Hindlimb muscle (tissue), 1 donor: Measurements from ENCODE around the gene RAET1L. TPM values are rescaled to one million over a fixed set of nuclear protein-coding genes. Genes with fewer than 3 reads are reported as not detected.
"Not testable (repeated sequence)": the region's sequence is repeated elsewhere in the genome, so short reads cannot be mapped to it uniquely, and the experiment has no call there.

Experiments
- DNase-seq: peaks from one replicate; pipeline ENCODE4 v3.0.0-alpha.2; 2013
- polyA plus RNA-seq: library from polyadenylated mRNA; unstranded; fragments of 120-200 nt; gene quantifications from one replicate; pipeline ENCODE4 v1.2.1, GENCODE V29; 2013; ENCODE audit not compliant: insufficient read length

The RAET1L gene, protein sequence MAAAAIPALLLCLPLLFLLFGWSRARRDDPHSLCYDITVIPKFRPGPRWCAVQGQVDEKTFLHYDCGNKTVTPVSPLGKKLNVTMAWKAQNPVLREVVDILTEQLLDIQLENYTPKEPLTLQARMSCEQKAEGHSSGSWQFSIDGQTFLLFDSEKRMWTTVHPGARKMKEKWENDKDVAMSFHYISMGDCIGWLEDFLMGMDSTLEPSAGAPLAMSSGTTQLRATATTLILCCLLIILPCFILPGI
- polyA plus RNA-seq = not detected

DNA sequence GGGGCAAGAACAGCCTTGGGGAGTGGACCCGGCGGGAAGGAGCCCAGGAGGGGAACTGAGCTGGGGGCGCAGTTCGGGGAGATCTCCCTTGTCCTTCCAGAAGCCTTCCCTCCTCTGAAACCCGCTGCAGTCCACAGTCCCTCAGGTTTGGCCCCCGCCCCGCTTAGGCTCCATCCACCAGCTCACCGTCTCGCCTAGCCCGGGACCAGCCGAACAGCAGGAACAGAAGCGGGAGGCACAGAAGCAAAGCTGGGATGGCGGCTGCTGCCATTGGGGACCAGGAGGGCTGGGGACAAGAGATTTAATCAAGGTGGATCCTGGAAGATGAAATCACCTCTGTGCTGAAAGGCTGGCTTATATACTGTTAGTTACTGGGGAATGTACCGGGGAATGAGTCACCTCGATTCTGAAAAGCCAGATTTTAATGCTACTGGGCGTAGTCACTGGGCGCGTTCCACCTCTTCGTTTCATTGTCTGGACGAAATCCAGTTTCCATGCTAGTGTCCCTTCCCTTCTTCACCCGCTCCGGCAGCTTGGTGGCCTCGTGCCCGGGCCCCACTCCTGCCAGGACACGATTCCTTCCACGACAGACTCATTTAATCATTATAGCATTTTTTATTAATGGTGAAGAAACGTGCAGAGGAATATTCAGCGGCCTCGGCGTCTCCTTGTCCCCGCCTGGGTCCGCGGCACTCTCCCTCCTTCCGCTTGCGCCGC, at the start of gene RAET1L:
Gene RAET1L, minus strand, starts transcription at position 332 of the 717 bp plus-strand sequence. Its CDS starts 61 bp downstream, at position 271.
- peak; percentile 63 for DNase-seq

GRCh38 chr6:150075034-150075421, 49.7 kb upstream of the RAET1L start:
- no peak for DNase-seq

DNA sequence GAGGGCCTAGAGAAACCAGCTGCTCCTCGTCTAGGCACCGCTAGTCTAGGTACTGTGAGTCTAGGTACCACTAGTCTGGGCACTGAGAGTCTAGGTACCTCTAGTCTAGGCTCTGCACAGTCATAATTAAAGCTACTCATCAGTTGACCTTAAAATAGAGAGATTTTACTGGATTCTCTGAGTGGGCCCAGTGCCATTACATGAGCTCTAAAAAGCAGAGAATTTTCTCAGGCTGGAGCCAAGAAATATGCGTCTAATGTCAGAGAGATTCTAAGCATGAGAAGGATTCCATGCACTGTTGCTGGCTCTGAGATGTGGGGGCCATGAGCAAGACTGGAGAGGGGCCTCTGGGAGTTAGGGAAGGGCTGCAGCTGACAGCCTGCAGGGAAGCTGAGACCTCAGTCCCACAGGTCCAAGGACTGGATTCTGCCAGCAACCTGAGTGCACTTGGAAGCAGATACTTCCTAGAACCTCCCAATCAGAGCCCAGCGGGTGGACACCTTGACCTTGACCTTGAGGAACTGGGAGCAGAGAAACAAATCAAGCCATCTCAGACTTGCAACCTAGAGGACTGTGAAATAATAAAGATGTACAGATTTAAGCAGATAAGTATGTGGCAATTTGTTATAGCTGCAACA, 49.2 kb upstream of the RAET1L start:
- DNase-seq = not testable (repeated sequence)

GRCh38 chr6:150072201-150072600, 46.9 kb upstream of the RAET1L start:
- DNase-seq = no peak

GRCh38 chr6:150070236-150070818, 45.0 kb upstream of the RAET1L start:
- DNase-seq = no peak

- no peak for DNase-seq
These were observed 44.4 kb upstream of the RAET1L start for GRCh38 chr6:150069706-150070105.

GRCh38 chr6:150068720-150069648, 43.7 kb upstream of the RAET1L start, which contains the start of gene ULBP3:
Gene ULBP3 (minus strand): TSS chr6:150069121. CDS start chr6:150069066, 55 bp downstream.
- DNase-seq = peak; percentile 82

DNA sequence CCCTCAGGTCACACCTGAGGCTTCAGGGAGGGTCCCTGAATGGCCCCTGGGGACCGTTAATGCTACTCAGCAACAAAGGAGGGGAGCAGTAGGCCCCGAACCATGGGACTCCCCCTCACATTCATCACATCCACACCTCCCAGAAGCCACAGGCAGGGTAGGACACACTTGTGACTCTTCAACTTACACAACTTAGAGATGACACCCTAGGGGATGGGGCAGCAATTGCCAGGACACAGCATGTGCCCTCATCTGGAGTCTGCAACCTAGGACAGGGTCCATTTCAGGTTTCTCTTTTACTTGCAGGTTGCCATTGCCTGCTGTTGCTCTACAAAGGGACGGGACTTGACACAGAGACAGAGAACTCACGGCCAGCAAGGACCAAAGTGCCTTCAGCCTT, 42.8 kb upstream of the RAET1L start:
- no peak for DNase-seq

GRCh38 chr6:150065083-150065482, 39.8 kb upstream of the RAET1L start:
- DNase-seq = no peak

GRCh38 chr6:150063640-150064039, 38.3 kb upstream of the RAET1L start:
- DNase-seq = no peak

DNA sequence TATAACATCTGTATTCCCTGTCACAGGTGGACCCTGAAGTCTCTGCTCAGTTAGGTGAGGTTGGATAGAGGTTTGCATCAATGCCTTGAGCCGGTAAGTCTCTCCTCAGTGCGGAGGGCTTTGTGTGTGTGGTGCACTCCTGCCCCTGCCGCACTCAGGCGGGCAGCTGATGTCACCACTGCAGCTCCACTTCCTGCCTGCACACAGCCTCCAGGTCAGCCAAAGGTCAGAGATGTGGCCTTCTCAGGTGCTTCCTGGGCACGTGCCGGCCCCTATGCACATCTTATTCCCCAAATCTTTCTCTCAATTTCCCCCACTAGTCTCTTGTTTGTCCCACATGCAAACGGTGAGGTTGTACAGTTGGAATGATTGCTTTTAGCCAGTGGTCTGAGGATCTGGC, 34.6 kb upstream of the RAET1L start:
- not testable (repeated sequence) for DNase-seq

- DNase-seq = no peak
These were observed 33.7 kb upstream of the RAET1L start for GRCh38 chr6:150058986-150059385.

DNA sequence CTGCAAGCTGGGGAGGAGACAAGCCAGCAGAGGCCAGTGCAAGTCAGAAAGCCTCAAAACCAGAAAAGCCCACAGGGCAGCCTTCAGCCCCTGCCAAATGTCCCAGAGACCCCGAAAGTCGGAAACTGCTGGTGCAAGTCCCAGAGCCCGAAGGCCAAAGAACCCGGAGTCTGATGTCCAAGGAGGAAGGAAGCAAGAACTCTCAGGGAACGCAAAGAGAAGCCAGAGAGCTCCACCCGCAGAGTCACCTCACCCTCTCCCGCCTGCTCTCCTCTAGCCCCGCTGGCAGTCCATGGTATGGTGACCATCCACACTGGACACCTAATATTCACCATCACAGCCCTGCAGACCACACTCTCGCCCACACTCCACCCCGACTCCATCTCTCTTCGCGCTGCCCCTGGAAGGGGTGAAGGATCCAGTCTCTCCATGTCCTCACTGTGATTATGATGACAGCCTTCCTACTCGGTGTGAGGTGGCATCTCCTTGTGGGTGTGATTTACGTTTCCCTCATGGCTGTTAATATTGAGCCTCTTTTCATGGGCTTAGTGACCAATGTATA, 33.0 kb upstream of the RAET1L start:
- DNase-seq = no peak

DNA sequence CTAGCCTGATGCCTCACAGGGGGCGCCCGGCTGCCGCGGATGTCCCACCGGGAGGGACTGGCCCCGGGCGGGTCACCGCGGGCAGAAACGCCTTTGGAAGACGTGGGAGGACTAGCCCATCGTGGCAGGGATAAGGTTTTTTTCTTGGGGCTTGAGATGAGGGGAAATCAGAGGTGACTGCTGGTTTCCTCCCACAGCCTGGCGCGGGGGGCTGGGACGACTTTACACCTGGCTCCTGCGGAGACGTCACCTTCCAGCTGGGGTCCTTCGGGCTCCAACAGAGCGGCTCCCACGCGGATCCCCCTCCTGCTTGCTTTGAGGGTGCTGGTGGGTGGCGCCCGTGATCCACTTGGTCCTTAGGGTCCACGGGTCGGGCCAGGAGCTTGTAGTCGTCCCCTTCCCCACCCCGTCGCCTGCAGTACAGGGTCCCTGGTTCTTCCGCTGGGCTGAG, 32.2 kb upstream of the RAET1L start:
- DNase-seq = no peak

DNA sequence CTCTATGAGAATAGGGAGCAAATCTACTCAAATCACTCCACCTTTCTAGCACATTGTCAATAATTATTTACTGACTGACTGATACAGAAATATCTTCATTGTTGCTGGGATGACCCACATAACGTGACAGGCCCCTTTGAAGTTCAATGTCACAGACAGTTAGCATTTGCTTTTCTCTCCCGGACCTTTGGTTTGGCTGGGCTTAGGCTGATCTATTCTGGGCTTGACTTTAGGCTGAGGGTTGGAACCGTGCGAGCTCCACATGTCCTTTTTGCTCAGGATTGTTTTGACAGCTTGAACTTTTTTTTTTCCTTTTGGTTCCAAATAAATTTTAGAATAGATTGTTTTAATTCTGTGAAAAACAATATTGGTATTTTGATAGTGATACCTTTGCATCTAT, 31.6 kb upstream of the RAET1L start:
- DNase-seq = no peak

DNA sequence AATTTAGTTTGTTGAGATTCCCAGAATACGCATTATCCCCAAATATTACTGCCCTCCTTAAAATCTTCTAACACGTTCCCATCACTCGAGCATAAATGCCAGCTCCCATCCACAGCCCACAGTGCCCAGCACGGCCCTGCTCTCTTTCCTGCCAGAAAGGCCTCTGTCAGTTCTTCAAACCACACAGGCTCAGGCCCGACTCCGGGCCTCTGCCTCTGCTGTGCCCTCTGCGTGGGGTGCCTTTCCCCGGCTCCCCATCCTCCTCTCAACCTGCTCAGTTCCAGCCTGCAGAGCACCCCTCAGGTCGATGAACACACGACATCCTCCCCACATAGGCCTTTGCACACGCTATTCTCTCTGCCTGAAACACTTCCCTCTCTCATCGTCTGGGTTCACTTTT, 30.8 kb upstream of the RAET1L start:
- no peak for DNase-seq

- no peak for DNase-seq
These were observed 29.8 kb upstream of the RAET1L start for GRCh38 chr6:150055131-150055530.

GRCh38 chr6:150053450-150053849, 28.1 kb upstream of the RAET1L start:
- DNase-seq = no peak

DNA sequence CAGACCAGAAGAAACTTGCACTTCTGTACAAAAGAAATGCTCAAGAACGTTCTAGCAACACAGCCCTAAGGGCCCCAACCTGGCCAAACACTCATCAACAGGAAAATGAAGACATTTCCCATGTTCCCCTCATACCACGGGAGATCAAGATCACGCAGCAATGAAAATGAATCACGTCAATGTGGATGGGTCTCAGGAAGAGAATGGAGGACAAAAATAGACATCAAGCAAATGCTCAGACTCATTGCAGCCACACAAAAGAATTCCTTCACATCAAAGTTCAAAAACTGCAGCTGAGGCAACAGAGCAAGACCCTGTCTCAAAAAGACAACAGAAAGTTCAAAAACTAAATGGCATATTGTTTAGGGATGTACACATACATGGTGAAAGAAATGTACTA, 25.5 kb upstream of the RAET1L start:
- DNase-seq = no peak

DNA sequence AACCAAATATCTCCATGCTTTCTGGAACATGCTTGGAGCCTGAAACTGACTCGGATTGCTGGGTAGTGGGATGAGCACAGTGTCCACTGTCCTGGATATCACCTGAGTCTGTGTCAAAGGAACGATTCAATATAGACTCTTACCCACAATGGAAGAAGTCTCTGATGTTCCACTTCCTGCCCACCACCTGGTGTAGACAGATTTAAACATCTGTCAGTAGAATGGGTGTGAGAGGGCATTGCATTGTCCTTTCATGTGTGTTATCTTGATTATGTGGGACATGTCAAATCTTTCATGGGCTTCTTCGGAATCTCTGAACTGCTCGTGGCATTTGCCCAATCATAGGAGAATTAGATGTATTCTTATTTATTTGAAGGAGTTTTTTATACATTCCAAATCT, 22.8 kb upstream of the RAET1L start:
- no peak for DNase-seq

GRCh38 chr6:150046943-150047342, 21.6 kb upstream of the RAET1L start:
- DNase-seq = no peak
